ENCODE results near the gene EXD3.

Gene EXD3

GRCh38 chr9:137321726-137322361 lies 101.1 kb downstream of the EXD3 start:
- DNase-seq = no peak

GRCh38 chr9:137320555-137321384 lies 102.2 kb downstream of the EXD3 start:
- DNase-seq = no peak

- no peak for DNase-seq
These were observed 103.0 kb downstream of the EXD3 start for GRCh38 chr9:137319739-137320551.

- DNase-seq = peak in 42 of 58 donors; percentile 30 to 85 (median 66)
These were observed 103.8 kb downstream of the EXD3 start for GRCh38 chr9:137319011-137319738.

GRCh38 chr9:137318602-137319001 lies 104.4 kb downstream of the EXD3 start:
- DNase-seq = no peak

- DNase-seq = no peak
These were observed 105.0 kb downstream of the EXD3 start for GRCh38 chr9:137317718-137318511.

- DNase-seq = no peak
These were observed 105.8 kb downstream of the EXD3 start for GRCh38 chr9:137317021-137317717.

GRCh38 chr9:137316012-137316981 lies 106.7 kb downstream of the EXD3 start:
- peak in 4 of 58 donors; percentile 40 to 52 (median 42) for DNase-seq

GRCh38 chr9:137315581-137316011 lies 107.4 kb downstream of the EXD3 start:
- DNase-seq = no peak

- no peak for DNase-seq
These were observed 108.1 kb downstream of the EXD3 start for GRCh38 chr9:137314561-137315560.

GRCh38 chr9:137313956-137314560 lies 108.9 kb downstream of the EXD3 start:
- no peak for DNase-seq

- DNase-seq = no peak
These were observed 109.5 kb downstream of the EXD3 start for GRCh38 chr9:137313326-137313936.

- no peak for DNase-seq
These were observed 110.1 kb downstream of the EXD3 start for GRCh38 chr9:137312852-137313325.

GRCh38 chr9:137311986-137312851 lies 110.7 kb downstream of the EXD3 start:
- no peak for DNase-seq

Data from anterior cingulate cortex (tissue), 58 donors.